ENCODE measurements around the gene TH.

The TH gene

GRCh38 chr11:2208691-2209369 is 37.2 kb upstream of the TH start:
- DNase-seq = no peak

- no peak for DNase-seq
These were observed 36.4 kb upstream of the TH start for GRCh38 chr11:2207773-2208621.

GRCh38 chr11:2207212-2207611 is 35.6 kb upstream of the TH start:
- no peak for DNase-seq

GRCh38 chr11:2205981-2206690 is 34.5 kb upstream of the TH start:
- DNase-seq = no peak

GRCh38 chr11:2205214-2205720 is 33.7 kb upstream of the TH start:
- DNase-seq = no peak

GRCh38 chr11:2204361-2205213 is 33.0 kb upstream of the TH start:
- DNase-seq = no peak

- DNase-seq = no peak
These were observed 32.0 kb upstream of the TH start for GRCh38 chr11:2203440-2204259.

- DNase-seq = no peak
These were observed 31.4 kb upstream of the TH start for GRCh38 chr11:2202900-2203439.

- no peak for DNase-seq
These were observed 30.7 kb upstream of the TH start for GRCh38 chr11:2202071-2202899.

- no peak for DNase-seq
These were observed 29.9 kb upstream of the TH start for GRCh38 chr11:2201542-2201941.

- no peak for DNase-seq
These were observed 29.4 kb upstream of the TH start for GRCh38 chr11:2200957-2201519.

GRCh38 chr11:2200536-2200935 is 28.9 kb upstream of the TH start:
- DNase-seq = no peak

- no peak for DNase-seq
These were observed 28.1 kb upstream of the TH start for GRCh38 chr11:2199466-2200341.

- DNase-seq = no peak
These were observed 27.2 kb upstream of the TH start for GRCh38 chr11:2198621-2199365.

- DNase-seq = no peak
These were observed 26.3 kb upstream of the TH start for GRCh38 chr11:2197771-2198520.

- DNase-seq = peak; percentile 78
These were observed 25.6 kb upstream of the TH start for GRCh38 chr11:2196970-2197770.

GRCh38 chr11:2195756-2196088 is 24.1 kb upstream of the TH start:
- DNase-seq = no peak

Measured in CD4-positive, alpha-beta T cell treated with Interleukin-17A for 4 hours (primary cell).